ENCODE measurements around the gene PLXNB3. TPM values are rescaled to one million over a fixed set of nuclear protein-coding genes. Genes with fewer than 3 reads are reported as not detected.

Gene PLXNB3
- total and polyA plus RNA-seq, 2 of the 13 experiments (the other 11 are each of a cell fraction or from before 2014, with no cell fraction given) = 3.0 to 6.9 TPM

- Histone ChIP-seq H3K36me3 (replicated peaks in 1 of 2; ENCODE audit: control insufficient read depth in 1 of 2, insufficient read depth in 2 of 2, low read length in 2 of 2) (no peaks in the 10 kb centered on the region), H3K27ac (ENCODE audit: extremely low read length, insufficient read depth, low read length) (no peak overlapping the region), H3K4me2 (ENCODE audit: low read depth, low read length) (no peak overlapping the region), H3K79me2 (ENCODE audit: insufficient read depth, low read length) (no peaks in the 10 kb centered on the region), H3K9me3 (ENCODE audit: low read length) (no peaks in the 10 kb centered on the region), H3K9ac (ENCODE audit: insufficient read depth, low read depth, low read length) (no peak overlapping the region), H4K20me1 (ENCODE audit: insufficient read depth, low read length) (no peaks in the 10 kb centered on the region), H3K27me3 (ENCODE audit: control insufficient read depth in 1 of 2, insufficient read depth in 2 of 2, low read length in 2 of 2) (no peaks in the 10 kb centered on the region), H3K4me3 (replicated peaks in 1 of 3; ENCODE audit: insufficient read depth in 1 of 3, low read depth in 2 of 3, low read length in 3 of 3) (no peak overlapping the region), H2AFZ (ENCODE audit: low read length) (no peak overlapping the region), H3K4me1 (ENCODE audit: insufficient read depth, low read length) (peaks cover 37% of the 10 kb centered on the region)
- WGBS (ENCODE audit: low lambda C conversion rate) = no CpG with 5 or more reads among the region's 20 CpGs
- ATAC-seq (no peak), FAIRE-seq (no peak), DNase-seq (ENCODE audit: low spot score) (no peak)
- ChIA-PET POLR2A (interaction anchor here (1.5 kb wide), 1 partner anchor 14 kb away, joined by 4 read pairs; no protein-coding TSS in a partner anchor), CTCF (ENCODE audit: low intra/inter-chr PET ratio, low total read pairs) (no interaction called here)
- intact Hi-C loops (cut with micrococcal nuclease; ENCODE audit: unreplicated experiment) (loop anchor here (10.0 kb wide), 1 partner anchor 177 kb away; the partner anchor contains the start of gene RENBP), in situ Hi-C loops (cut with HindIII; ENCODE audit: extremely low pct_ligation_motif_present, low pct_unique_long_range_greater_than_20kb) (no loop called here)
- no TSS peak for BruUV-seq (replicated peaks)
- TF ChIP-seq ZNF674 (CRISPR knock-in tag; IDR thresholded peaks at IDR 0.05; ENCODE audit: low read depth) (no peak), RBFOX2 (IDR thresholded peaks at IDR 0.05; ENCODE audit: low read depth, low read length) (0 out of 2 replicates have a peak, but pooled peaks have one; percentile 5)
Measured at GRCh38 chrX:153767674-153768055, 3.6 kb downstream of the PLXNB3 start.

- ChIA-PET POLR2A (interaction anchor here (1.5 kb wide), 1 partner anchor 13 kb away, joined by 4 read pairs; no protein-coding TSS in a partner anchor), CTCF (ENCODE audit: low intra/inter-chr PET ratio, low total read pairs) (no interaction called here)
- no peak for DNase-seq (ENCODE audit: low spot score)
- no peak for FAIRE-seq
- Histone ChIP-seq H3K9me3 (ENCODE audit: low read length) (no peaks in the 10 kb centered on the region), H2AFZ (ENCODE audit: low read length) (no peak overlapping the region), H3K27me3 (ENCODE audit: control insufficient read depth in 1 of 2, insufficient read depth in 2 of 2, low read length in 2 of 2) (no peaks in the 10 kb centered on the region), H3K79me2 (ENCODE audit: insufficient read depth, low read length) (no peaks in the 10 kb centered on the region), H3K27ac (ENCODE audit: extremely low read length, insufficient read depth, low read length) (no peak overlapping the region), H4K20me1 (ENCODE audit: insufficient read depth, low read length) (no peaks in the 10 kb centered on the region), H3K9ac (ENCODE audit: insufficient read depth, low read depth, low read length) (no peak overlapping the region), H3K4me2 (ENCODE audit: low read depth, low read length) (no peak overlapping the region), H3K4me3 (replicated peaks in 1 of 3; ENCODE audit: insufficient read depth in 1 of 3, low read depth in 2 of 3, low read length in 3 of 3) (no peak overlapping the region), H3K36me3 (replicated peaks in 1 of 2; ENCODE audit: control insufficient read depth in 1 of 2, insufficient read depth in 2 of 2, low read length in 2 of 2) (no peaks in the 10 kb centered on the region), H3K4me1 (ENCODE audit: insufficient read depth, low read length) (peaks cover 31% of the 10 kb centered on the region)
- in situ Hi-C loops (cut with HindIII; ENCODE audit: extremely low pct_ligation_motif_present, low pct_unique_long_range_greater_than_20kb) (no loop called here), intact Hi-C loops (cut with micrococcal nuclease; ENCODE audit: unreplicated experiment) (loop anchor here (10.0 kb wide), 1 partner anchor 176 kb away; the partner anchor contains the start of gene RENBP)
- WGBS (ENCODE audit: low lambda C conversion rate) = 94% methylated on average over 6 of the region's 22 CpGs
- TF ChIP-seq CTCF (CRISPR knock-in tag; IDR thresholded peaks at IDR 0.05) (peak; percentile 40), MAF1 (CRISPR knock-in tag; IDR thresholded peaks at IDR 0.05; ENCODE audit: borderline replicate concordance) (no peak), HNRNPL (IDR thresholded peaks at IDR 0.05; ENCODE audit: low read depth, low read length) (peak; percentile 53; the same call in 1 of the 2 replicates), TEAD2 (CRISPR knock-in tag; IDR thresholded peaks at IDR 0.05) (no peak), STAG1 (CRISPR knock-in tag; IDR thresholded peaks at IDR 0.05) (0 out of 2 replicates have a peak, but pooled peaks have one; percentile 8)
- BruUV-seq (replicated peaks) = no TSS peak
- ATAC-seq = no peak
Measured at GRCh38 chrX:153768311-153769157, 4.5 kb downstream of the PLXNB3 start.

All from HepG2 (cell line).